Calu3 (cell line): ENCODE measurements around the gene CEACAM3. TPM values are rescaled to one million over a fixed set of nuclear protein-coding genes. Genes with fewer than 3 reads are reported as not detected.
A peak's percentile ranks its signal among the peaks of the same experiment; 100 is the strongest.

Experiments used
- BruUV-seq: library from RNA; stranded (reverse); fragments of 400-500 nt; replicated peaks from 2 replicates; lab custom pipeline; 2021; lab: Mats Ljungman, UMichigan
- CTCF ChIA-PET: fragments of 300-600 bp; sonication (Branson Sonifier 250); formaldehyde crosslinking; loops from one replicate; lab custom pipeline; 2022; ENCODE audit warnings: antibody characterized with exemption; lab: Charles Lee
- DNase-seq: peaks from one replicate; pipeline ENCODE4 v3.0.0; 2022
- H3K27ac Mint-ChIP-seq: one replicate; pipeline ENCODE4 v1.8.0; 2022; ENCODE audit warnings: mixed read lengths; ENCODE audit not compliant: unreplicated experiment
- H3K27me3 Mint-ChIP-seq: one replicate; pipeline ENCODE4 v1.8.0; 2022; ENCODE audit warnings: mixed read lengths; ENCODE audit not compliant: unreplicated experiment
- H3K36me3 Mint-ChIP-seq: one replicate; pipeline ENCODE4 v1.8.0; 2022; ENCODE audit warnings: mild to moderate bottlenecking, moderate library complexity, mixed read lengths; ENCODE audit not compliant: insufficient read depth, unreplicated experiment
- H3K4me1 Mint-ChIP-seq: one replicate; pipeline ENCODE4 v1.8.0; 2022; ENCODE audit warnings: mild to moderate bottlenecking, low read depth, mixed read lengths; ENCODE audit not compliant: unreplicated experiment
- H3K4me3 Mint-ChIP-seq: one replicate; pipeline ENCODE4 v1.8.0; 2022; ENCODE audit warnings: mild to moderate bottlenecking, low read depth, moderate library complexity, mixed read lengths; ENCODE audit not compliant: unreplicated experiment
- H3K9me3 Mint-ChIP-seq: one replicate; pipeline ENCODE4 v1.8.0; 2022; ENCODE audit warnings: low read depth, mixed read lengths; ENCODE audit not compliant: unreplicated experiment
- CTCF ChIP-seq: fragments of 200-600 bp; IDR thresholded peaks from one replicate; pipeline ENCODE4 v1.8.0; 2022; ENCODE audit warnings: antibody characterized with exemption; ENCODE audit not compliant: unreplicated experiment
- intact Hi-C: fragments of 100-400 bp; cut with micrococcal nuclease; formaldehyde crosslinking; loops from one replicate; pipeline ENCODE4 v1.10.0; 2022; ENCODE audit not compliant: unreplicated experiment
- total RNA-seq: library from RNA; stranded (reverse); gene quantifications from 2 replicates; pipeline ENCODE4 v1.2.3, GENCODE V29; 2022

CEACAM3 gene
- total RNA-seq, 1 experiment from 2014 or later = not detected

DNA sequence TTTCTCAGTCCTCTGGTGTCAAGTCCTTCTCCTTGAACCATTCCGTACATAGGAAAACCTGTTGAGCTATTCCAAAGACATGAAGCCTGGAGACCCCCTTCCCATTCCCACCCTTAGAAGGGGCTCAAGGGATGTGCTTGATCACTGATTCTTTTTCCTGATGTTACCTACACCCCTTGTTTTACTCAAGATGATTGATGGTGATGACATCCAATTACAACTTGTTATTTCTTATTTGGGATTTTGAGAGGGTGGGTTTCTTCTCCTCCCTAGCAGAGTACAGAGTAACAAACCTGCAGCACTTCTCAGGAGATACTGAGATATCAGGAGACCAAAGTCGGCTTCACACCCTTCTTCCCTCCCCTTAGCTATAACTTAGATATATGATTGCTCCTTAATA lies 57.0 kb downstream of the CEACAM3 start:
- no peaks in the 10 kb centered on the region for H3K4me1 Mint-ChIP-seq
- CTCF ChIA-PET = no interaction called here
- no peak for TF ChIP-seq CTCF

GRCh38 chr19:41853768-41854167 lies 57.4 kb downstream of the CEACAM3 start:
- BruUV-seq = no TSS peak
- DNase-seq = no peak
- no peaks in the 10 kb centered on the region for H3K36me3 Mint-ChIP-seq
- TF ChIP-seq CTCF = no peak
- H3K9me3 Mint-ChIP-seq = no peaks in the 10 kb centered on the region
- H3K4me3 Mint-ChIP-seq = no peak overlapping the region
- CTCF ChIA-PET = no interaction called here
- intact Hi-C loops = no loop called here
- no peak overlapping the region for H3K27ac Mint-ChIP-seq
- H3K27me3 Mint-ChIP-seq = peaks cover 68% of the 10 kb centered on the region
- H3K4me1 Mint-ChIP-seq = no peaks in the 10 kb centered on the region

More for the DNA sequence above, 57.0 kb downstream of the CEACAM3 start:
- intact Hi-C loops = no loop called here
- Mint-ChIP-seq H3K4me3 (no peak overlapping the region), H3K27me3 (peaks cover 72% of the 10 kb centered on the region), H3K9me3 (no peaks in the 10 kb centered on the region), H3K27ac (no peak overlapping the region), H3K36me3 (no peaks in the 10 kb centered on the region)
- no peak for DNase-seq
- BruUV-seq = no TSS peak

DNA sequence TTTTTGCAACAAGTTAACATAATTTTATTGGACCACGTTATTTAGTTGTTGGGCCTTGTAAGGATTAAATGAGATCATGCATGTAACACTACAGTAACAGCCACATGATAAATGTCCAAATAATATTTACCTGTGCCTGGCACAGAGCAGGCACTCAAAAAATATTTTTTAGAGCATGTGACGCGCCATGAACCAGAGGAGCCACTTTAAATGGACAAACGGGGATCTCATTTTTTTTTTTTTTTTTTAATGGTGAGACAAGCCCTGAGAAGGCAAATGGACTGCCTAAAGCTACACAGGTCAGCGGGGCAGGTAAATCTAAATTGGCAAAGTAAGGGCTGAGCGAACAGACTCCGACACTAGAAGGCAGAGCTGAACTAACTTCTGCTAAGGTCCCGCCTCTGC lies 62.8 kb downstream of the CEACAM3 start:
- H3K4me1 Mint-ChIP-seq = peaks cover 29% of the 10 kb centered on the region
- no peaks in the 10 kb centered on the region for H3K9me3 Mint-ChIP-seq
- peak overlapping the region; percentile 80 for H3K4me3 Mint-ChIP-seq
- TSS peak; percentile 86 for BruUV-seq
- intact Hi-C loops = no loop called here
- H3K36me3 Mint-ChIP-seq = peaks cover 51% of the 10 kb centered on the region
- CTCF ChIA-PET = interaction anchor here (0.6 to 2.5 kb wide), 13 partner anchors 9 to 734 kb away, joined by 3 to 11 read pairs (median 5); no protein-coding TSS in a partner anchor
- no peak for DNase-seq
- no peak for TF ChIP-seq CTCF
- H3K27ac Mint-ChIP-seq = peak overlapping the region; percentile 86
- H3K27me3 Mint-ChIP-seq = peaks cover 14% of the 10 kb centered on the region

DNA sequence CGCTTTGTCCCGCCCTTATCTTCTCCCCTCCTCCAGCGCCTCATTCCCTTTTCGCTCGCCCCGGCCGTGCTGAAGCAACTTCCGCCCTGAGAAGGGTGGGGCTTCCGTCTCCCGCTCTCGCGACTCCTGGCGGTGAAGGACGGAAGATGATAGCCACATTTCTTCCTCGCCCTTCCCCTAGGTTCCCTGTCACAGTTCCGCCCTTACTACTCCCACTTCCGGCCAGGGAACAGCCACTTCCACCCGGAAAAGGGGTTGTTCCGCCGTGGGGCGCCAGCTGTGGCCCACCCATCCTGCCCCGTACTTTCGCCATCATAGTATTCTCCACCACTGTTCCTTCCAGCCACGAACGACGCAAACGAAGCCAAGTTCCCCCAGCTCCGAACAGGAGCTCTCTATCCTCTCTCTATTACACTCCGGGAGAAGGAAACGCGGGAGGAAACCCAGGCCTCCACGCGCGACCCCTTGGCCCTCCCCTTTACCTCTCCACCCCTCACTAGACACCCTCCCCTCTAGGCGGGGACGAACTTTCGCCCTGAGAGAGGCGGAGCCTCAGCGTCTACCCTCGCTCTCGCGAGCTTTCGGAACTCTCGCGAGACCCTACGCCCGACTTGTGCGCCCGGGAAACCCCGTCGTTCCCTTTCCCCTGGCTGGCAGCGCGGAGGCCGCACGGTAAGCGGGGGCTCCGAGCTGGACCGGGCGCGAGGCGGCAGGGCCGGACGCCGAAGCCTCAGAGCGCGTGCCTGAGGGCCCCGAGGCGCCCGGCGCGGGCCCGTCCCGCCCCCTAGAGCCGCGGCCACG lies 63.4 kb downstream of the CEACAM3 start, which contains the start of gene RPS19:
RPS19 (plus strand) TSS at position 638 of the 801 bp plus-strand sequence. CDS start 520 bp downstream, outside the sequence.
- peaks cover 8% of the 10 kb centered on the region for H3K27me3 Mint-ChIP-seq
- peaks cover 57% of the 10 kb centered on the region for H3K36me3 Mint-ChIP-seq
- CTCF ChIA-PET = interaction anchor here (0.6 to 2.5 kb wide), 13 partner anchors 9 to 734 kb away, joined by 3 to 11 read pairs (median 5); no protein-coding TSS in a partner anchor
- DNase-seq = peak; percentile 98
- intact Hi-C loops = no loop called here
- TF ChIP-seq CTCF = peak; percentile 87
- peaks cover 34% of the 10 kb centered on the region for H3K4me1 Mint-ChIP-seq
- H3K27ac Mint-ChIP-seq = peak within 1 kb of the TSS; percentile 86
- H3K9me3 Mint-ChIP-seq = no peaks in the 10 kb centered on the region
- peak within 1 kb of the TSS; percentile 80 for H3K4me3 Mint-ChIP-seq
- no TSS peak for BruUV-seq
